ENCODE measurements around the gene SHISAL2B. TPM values are rescaled to one million over a fixed set of nuclear protein-coding genes. Genes with fewer than 3 reads are reported as not detected.

SHISAL2B gene
- total and polyA plus RNA-seq, 2 donors (not counting 3 experiments of a cell fraction or from before 2014, with no cell fraction given) = not detected

GRCh38 chr5:64742821-64743220, 52.5 kb downstream of the SHISAL2B start:
- Histone ChIP-seq H3K27me3 (ENCODE audit: control insufficient read depth in 2 of 2, insufficient read depth in 2 of 2, low read length in 2 of 2) (no peaks in the 10 kb centered on the region), H4K20me1 (replicated peaks; ENCODE audit: control insufficient read depth, extremely low read depth, insufficient read depth, low read length) (no peaks in the 10 kb centered on the region), H3K9me3 (replicated peaks; ENCODE audit: control insufficient read depth, insufficient read depth, low read length) (no peaks in the 10 kb centered on the region), H3K4me1 (ENCODE audit: control insufficient read depth, extremely low read depth, insufficient read depth, low read length) (no peaks in the 10 kb centered on the region), H3K9me1 (replicated peaks; ENCODE audit: control insufficient read depth, extremely low read depth, insufficient read depth, low read length) (no peaks in the 10 kb centered on the region), H3K79me2 (ENCODE audit: control insufficient read depth, insufficient read depth, low read length) (peaks cover 10% of the 10 kb centered on the region), H3K27ac (ENCODE audit: insufficient read depth, low read depth, low read length) (no peak overlapping the region), H3K4me3 (replicated peaks in 1 of 3; ENCODE audit: insufficient read depth in 1 of 3, low read depth in 1 of 3, low read length in 3 of 3) (no peak overlapping the region), H3K4me2 (ENCODE audit: insufficient read depth, low read length) (no peak overlapping the region), H2AFZ (ENCODE audit: low read depth, low read length) (no peak overlapping the region), H3K9ac (replicated peaks; ENCODE audit: extremely low read depth, insufficient read depth, low read length) (no peak overlapping the region), H3K36me3 (ENCODE audit: control insufficient read depth in 2 of 2, extremely low read depth in 1 of 2, insufficient read depth in 2 of 2, low read length in 2 of 2) (peaks cover 3 to 6% of the 10 kb centered on the region in 2 experiments)
- ChIA-PET POLR2A (no interaction called here), CTCF (no interaction called here)
- dilution Hi-C loops (cut with MboI; ENCODE audit: extremely low pct_ligation_motif_present, low sequenced_read_pairs) = no loop called here
- DNase-seq (ENCODE audit: low read depth, low spot score) = no peak
- no peak for FAIRE-seq
- TF ChIP-seq FOS (IDR thresholded peaks at IDR 0.05; ENCODE audit: borderline replicate concordance, insufficient read depth, low read length) (no peak), POLR2A (IDR thresholded peaks at IDR 0.05; ENCODE audit: low read depth, low read length) (no peak), MYC (IDR thresholded peaks at IDR 0.05; ENCODE audit: low read depth, low read length) (no peak), JUN (IDR thresholded peaks at IDR 0.05; ENCODE audit: borderline replicate concordance, insufficient read depth, insufficient read length, low read depth) (no peak), EZH2 (IDR thresholded peaks at IDR 0.05; ENCODE audit: borderline replicate concordance, low read depth, low read length, severe bottlenecking) (no peak), GATA2 (IDR thresholded peaks at IDR 0.05; ENCODE audit: insufficient read depth, insufficient read length, low read depth, low read length) (no peak), POLR2AphosphoS5 (IDR thresholded peaks at IDR 0.05; ENCODE audit: insufficient read depth, low read depth, low read length) (no peak), MAX (IDR thresholded peaks at IDR 0.05; ENCODE audit: insufficient read depth, insufficient read length) (no peak)
- TF ChIP-seq, protein P1, sequence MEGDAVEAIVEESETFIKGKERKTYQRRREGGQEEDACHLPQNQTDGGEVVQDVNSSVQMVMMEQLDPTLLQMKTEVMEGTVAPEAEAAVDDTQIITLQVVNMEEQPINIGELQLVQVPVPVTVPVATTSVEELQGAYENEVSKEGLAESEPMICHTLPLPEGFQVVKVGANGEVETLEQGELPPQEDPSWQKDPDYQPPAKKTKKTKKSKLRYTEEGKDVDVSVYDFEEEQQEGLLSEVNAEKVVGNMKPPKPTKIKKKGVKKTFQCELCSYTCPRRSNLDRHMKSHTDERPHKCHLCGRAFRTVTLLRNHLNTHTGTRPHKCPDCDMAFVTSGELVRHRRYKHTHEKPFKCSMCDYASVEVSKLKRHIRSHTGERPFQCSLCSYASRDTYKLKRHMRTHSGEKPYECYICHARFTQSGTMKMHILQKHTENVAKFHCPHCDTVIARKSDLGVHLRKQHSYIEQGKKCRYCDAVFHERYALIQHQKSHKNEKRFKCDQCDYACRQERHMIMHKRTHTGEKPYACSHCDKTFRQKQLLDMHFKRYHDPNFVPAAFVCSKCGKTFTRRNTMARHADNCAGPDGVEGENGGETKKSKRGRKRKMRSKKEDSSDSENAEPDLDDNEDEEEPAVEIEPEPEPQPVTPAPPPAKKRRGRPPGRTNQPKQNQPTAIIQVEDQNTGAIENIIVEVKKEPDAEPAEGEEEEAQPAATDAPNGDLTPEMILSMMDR (IDR thresholded peaks at IDR 0.05; ENCODE audit: extremely low read depth in 1 of 2, insufficient read depth in 1 of 2, low read depth in 1 of 2, low read length in 2 of 2) = no peak
- intact Hi-C loops (cut with micrococcal nuclease) = no loop called here
- BruUV-seq (replicated peaks) = no TSS peak

Data from endothelial cell of umbilical vein (primary cell).